HUDEP-2 (cell line): ENCODE measurements around the gene DBET.
"Not testable (repeated sequence)": the region's sequence is repeated elsewhere in the genome, so short reads cannot be mapped to it uniquely, and the experiment has no call there.

Source experiments
- DNase-seq, 76 experiments: peaks; one replicate each; lab custom pipeline; 2025; ENCODE audit not compliant: unreplicated experiment in 76 of 76; lab: John Stamatoyannopoulos, UW

Gene DBET

GRCh38 chr4:190064342-190064741 is at the start of gene DBET:
Gene DBET, plus strand, starts transcription at chr4:190064502.
- not testable (repeated sequence) for DNase-seq

DNA sequence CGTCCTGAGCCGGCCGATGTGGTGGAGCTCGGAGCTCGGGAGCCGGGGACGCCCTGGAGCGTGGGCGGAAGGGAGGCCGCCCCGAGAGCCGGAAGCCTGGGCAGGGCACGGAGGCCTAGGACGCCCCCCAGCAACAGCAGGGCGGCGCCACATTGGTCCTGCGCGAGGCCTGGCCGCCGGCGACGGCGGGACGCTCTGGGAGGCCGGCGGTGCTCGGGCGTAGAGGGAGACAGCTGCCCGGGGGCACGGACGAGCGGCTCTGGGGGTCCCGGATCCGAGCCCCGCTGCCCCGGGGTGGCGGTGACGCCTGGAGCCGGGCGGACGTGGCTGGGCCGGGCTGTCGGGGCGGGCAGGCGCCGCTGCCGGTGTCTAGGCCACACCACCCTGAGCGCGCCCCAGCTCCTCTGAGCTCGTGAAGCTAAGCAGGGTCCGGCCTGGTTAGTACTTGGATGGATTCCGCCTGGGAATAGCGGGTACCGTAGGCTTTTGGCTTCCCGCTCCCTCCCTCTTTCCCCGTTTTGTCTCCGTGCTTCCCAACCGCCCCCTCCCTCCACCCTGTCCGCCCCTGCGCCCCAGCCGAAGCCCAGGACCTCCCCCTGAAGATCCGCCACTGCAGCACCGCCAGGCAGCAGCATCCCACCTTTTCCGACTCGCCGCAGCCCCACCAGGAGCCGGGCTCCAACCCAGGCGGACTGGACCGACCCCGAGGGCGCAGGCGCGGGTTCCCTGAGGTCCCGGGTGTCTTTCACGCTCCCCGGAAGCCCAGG is 49.3 kb upstream of the DBET start:
- DNase-seq: no peak

GRCh38 chr4:190015538-190016368 is 48.5 kb upstream of the DBET start:
- DNase-seq: no peak

GRCh38 chr4:190016369-190017289 is 47.7 kb upstream of the DBET start:
- DNase-seq: no peak

DNA sequence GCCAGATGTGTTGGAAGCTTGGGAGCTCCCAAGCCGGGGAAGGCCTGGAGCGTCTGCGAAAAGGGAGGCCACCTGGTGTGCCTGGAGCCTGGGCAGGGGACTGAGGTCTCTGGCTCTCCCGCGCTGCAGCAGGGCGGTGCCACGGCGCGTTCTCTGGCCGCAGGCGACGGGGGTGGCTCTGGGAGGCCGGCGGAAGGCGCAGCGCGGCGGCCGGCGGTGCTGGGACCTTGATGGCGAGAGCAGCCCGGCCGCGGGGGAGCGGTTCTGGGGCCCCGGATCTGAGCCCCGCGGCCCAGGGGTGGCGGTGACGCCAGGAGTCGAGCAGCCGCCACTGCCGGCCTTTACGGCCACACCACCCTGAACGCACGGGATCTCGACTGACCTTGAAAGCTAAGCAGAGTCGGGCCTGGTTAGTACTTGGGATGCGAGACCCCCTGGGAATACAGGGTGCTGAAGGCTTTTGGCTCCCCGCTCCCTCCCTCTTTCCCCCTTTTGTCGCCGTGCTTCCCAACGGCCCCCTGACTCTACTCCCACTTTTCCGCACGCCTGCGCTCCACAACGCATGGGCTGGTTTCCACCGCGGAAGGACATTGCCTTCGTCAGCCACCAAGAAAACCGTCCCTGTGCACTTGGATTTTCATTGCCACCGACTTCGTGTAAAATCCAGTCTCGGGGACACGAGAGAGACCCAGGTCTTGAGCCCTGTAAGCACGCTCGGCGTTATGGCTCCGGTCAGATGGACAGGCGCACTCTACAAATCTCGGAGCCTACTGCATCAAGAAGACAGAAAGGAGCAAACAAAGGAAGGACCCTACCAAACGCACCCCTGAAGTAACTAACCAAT is 46.7 kb upstream of the DBET start:
- DNase-seq: no peak

DNA sequence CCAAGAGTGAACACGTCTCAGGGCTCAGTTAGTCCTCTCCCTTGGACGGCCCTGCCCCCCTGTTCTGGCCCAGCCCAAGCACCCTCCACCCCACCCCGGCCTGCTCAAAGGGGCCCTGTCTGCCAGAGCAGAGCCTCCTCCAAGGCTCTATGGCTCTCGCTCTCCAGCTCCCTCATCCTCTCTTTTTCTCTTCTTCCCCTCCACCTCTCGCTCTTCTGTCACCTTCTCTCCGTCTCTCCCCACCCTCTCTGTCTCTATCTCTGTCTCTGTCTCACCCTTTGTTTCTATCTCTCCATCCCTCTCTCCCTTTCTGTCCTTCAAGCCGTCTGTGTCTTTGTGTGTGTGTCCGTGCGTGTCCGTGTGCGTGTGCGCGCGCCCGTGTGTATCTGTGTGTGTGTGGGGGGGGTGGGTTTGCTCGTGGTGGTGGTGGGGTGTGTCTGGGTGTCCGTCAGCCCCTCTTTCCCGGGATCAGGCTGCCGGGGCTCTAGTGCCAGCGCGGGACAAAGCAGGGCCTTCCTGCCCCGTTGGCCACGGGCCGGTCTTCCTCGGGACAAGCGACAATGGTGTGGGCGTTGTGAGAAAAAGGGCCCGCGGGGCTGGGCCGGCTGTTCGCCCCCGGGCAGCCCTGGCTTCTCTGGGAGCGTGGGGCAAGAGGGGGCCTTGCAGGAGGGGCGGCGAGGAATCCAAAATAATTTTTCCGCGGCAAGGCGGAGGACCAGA is 45.9 kb upstream of the DBET start:
- no peak for DNase-seq

DNA sequence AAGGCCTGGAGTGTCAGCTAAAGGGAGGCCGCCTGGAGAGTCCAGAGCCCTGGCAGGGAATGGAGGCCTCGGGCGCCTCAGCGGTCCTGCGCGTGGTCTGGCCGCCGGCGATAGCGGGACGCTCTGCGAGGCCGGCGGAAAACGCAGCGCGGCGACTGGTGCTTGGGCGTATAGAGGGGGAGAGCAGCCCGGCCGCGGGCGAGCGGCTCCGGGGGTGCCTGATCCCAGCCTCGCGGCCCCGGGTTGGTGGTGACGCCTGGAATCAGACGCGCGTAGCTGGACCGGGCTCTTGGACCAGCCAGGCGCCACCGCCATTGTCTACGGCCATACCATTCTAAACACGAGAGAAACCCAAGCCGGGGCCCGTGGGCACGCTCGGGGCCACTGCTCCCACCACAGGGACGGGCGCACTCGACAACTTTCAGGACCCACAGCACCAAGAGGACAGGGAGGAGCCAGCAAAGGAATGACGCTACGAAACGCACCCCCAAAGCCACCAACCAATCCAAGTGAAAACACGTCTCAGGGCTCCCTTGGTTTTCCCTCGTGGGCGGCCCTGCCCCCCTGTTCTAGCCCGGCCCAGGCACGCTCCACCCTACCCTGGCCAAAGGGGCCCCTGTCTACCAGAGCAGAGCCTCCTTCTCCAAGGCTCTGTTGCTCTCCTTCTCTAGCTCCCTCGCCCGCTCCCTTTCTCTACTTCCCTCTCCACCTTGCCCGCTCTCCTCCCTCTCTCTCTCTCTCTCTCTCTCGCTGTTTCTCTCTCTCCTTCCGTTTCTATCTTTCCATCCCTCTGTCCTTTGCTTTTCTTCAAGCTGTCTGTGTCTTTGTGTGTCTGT is 45.1 kb upstream of the DBET start:
- DNase-seq: no peak

DNA sequence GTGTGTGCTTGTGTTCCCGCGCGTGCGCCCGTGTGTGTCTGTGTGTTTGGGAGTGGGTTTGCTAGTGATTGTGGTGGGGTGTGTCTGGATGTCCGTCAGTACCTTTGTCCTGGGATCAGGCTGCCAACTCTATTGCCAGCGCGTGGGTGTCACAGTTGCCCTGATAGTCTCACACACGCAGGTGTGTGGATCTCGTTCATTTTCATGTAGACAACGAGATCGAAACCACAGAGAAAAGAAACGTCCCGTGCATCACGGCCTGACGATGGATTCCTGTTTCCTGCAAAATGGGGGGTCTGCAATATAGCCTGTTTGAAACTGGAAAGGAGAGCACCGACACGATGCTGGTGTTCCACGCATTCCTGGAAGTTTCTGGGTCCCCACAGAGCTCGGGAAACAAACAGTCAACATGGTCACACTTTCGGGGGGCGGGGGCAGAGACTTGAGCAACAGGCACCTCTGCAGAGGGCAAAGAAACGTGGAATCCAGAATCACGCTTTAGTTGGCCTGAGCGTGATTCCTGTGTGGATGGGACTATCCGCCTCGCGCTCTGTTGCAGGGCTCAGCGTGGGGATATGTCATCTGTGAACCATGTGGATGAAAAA is 44.3 kb upstream of the DBET start:
- not testable (repeated sequence) for DNase-seq

DNA sequence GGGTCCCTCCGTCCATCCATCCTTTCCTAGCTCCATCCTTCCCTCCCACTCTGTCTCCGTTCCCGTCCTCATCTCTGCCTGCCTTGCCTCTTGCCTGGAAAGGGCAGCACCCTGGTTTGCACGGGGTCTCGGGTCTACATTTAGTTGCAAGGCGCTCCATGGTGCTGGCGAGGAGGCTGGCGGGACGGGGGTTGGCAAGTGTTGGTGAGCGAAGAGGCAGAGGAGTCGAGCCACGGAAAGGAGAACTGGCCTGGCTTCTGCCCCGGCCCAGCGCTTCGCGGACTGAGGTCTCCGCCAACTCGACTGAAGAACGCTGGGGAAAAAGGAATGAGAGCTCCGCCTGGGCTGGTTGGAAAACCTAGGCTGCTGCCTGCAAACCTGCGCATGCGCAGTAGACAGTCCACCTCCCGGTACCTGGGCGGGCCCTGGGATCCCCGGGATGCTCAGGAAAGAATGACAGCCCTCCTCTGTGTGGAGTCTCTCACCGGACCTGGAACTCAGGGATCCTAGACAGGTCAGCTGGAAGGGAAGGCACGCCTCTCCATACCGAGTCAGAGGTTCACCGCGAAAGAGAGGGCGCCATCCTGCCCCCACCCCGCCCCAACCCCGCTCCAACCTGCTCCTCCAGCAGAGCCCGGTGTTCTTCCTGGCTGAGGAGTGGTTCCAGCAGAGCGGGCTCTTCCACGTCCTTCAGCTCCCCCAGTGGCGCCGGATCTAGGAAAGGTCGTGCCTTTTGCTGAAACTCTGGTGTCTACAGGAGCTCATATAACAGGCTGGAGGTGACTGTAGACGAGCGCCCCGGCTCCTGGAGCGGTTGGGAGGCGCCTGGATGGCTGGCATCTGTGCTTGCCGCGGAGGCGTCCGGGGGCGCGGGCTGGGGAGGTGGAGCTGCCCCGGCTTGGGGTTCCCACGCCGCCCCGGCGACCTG is 43.2 kb upstream of the DBET start:
- no peak for DNase-seq

DNA sequence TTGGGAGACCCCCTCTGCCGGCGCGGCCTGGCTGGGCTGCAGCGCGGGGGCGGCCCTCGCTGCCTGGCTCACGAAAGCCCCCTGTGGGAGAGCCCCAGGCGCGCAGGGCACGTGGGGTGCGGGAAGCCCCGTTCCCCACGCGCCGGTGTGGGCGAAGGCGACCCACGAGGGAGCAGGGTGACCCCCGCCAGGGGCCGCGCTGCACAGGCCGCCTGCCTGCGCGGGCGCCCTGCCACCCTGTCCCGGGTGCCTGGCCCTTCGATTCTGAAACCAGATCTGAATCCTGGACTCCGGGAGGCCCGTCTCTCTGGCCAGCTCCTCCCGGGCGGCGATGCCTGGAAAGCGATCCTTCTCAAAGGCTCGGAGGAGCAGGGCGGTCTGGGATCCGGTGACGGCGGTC is 42.3 kb upstream of the DBET start:
- not testable (repeated sequence) for DNase-seq

DNA sequence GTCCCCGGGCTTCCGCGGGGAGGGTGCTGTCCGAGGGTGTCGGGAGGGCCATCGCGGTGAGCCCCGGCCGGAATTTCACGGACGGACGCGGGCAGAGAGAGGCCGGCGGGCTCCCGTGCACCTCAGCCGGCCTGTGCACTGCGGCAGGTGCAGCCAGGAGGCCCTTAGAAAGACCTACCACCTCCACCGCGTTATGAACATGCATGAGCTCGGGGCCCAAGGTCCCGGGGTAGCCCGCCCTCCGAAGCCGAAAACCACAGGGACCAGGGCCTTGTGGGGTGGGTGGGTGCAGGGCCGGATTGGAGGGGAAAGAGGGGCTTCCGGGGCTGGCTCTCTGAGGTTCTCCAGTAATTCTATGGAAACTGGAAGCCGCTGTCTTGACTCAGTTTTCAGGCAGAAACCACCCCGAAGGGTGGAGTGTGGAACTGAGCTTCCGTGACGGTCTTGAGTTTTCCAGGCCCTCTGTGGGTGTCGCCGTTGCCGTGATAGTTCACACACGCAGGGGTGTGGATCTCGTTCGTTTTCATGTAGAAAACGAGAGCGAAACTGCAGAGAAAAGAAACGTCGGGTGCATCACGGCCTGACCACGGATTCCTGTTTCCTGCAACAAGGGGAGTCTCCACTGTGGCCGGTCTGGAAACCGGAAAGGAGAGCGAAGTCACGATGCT is 41.6 kb upstream of the DBET start:
- DNase-seq: not testable (repeated sequence)

DNA sequence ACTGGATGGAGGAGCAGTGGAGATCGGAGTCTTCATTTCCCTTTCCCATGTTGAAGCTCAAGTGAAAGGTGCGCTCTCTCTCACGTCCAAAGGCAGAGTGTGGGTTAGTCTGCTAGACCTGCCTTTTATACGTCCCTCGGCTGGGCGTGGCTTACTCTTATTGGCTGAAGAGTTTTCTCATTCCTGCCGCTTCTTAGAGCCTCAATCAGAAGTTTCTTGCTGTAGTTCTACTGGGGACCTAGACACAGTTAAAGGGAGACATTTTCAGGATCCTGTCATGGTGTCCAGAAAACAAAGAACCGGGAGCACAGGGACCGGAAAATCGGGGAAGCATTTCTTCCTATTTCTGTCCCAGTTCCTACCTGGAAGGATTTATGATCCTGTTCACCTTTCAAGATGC is 37.1 kb upstream of the DBET start, which contains the start of gene FRG2:
Gene FRG2, minus strand, starts transcription at position 101 of the 400 bp plus-strand sequence. Its CDS starts 52 bp downstream, at position 49.
- DNase-seq: not testable (repeated sequence)

- not testable (repeated sequence) for DNase-seq
These were observed 33.0 kb upstream of the DBET start for GRCh38 chr4:190031264-190031663.

DNA sequence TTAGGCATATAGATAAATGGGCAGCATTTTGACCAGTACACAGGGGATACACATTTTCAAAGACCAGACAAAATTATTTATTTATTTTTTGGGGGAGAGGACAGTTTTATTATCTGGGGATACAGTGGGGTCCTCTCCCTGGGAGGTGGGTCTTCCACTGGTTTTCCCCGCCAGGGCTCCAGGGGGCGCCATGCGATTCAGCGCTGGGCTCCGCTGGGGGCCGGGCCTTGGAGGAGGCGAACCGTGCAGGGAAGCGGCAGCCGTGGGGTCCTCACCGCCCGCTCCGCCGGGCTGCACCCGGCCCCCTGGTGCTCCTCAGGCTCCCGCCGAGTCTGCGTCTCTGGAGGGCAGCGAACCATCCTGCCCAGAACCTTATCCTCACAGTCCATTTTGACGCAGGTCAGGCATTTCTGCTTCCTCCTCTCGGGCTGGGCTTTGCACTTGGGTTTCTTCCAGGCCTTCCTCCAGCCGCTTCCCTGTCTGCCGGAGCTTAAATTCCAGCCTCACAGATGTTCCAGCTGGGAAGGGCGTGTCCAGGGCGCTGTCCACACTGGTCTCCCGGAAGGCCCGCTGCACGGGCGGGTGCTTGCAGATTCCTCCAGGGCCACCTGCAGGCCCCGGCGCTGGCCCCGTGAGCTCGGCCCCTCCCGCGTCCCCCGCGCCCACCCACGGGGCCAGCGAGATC is 26.5 kb upstream of the DBET start:
- DNase-seq: not testable (repeated sequence)

- DNase-seq: not testable (repeated sequence)
These were observed 23.4 kb upstream of the DBET start for GRCh38 chr4:190040873-190041272.

DNA sequence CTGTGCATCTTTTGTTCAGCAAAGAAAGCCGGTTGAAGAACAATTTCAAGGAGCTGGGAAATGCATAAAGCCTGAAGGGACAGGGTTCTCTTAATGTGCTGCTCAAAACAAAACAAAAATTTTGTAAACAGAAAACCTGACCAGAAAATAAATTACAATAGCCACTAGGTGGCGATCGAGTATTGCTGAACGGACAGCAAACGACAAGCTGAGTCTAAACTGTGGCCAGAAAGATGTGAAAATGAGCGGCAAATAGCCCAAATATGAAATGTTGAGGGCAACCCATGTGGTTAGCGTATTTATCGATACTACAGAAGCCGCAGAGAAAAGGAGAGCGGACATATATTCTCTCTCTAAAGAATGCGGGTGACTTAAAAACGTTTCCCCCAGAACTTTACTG is 16.7 kb upstream of the DBET start:
- DNase-seq: not testable (repeated sequence)
